AG20443 (cell line): ENCODE measurements around the gene VPS29.

Experiments
- DNase-seq: peaks from one replicate; pipeline ENCODE4 v3.0.0; 2012; ENCODE audit warnings: low spot score, mixed read lengths

VPS29 gene

GRCh38 chr12:110444455-110444854 is 57.5 kb downstream of the VPS29 start:
- DNase-seq = no peak
